Loucy (cell line): ENCODE measurements around the gene ZBTB20.

Experiments
- H2AFZ ChIP-seq: fragments of 200-600 bp; sonication (generic); 2 replicates; pipeline ENCODE4 v1.6.0; 2016; ENCODE audit warnings: antibody characterized with exemption, mild to moderate bottlenecking, low read length, moderate library complexity
- H3F3A ChIP-seq: fragments of 200-600 bp; 2 replicates; pipeline ENCODE4 v1.6.0; 2016; ENCODE audit warnings: antibody characterized with exemption, low read depth, mild to moderate bottlenecking
- H3K27me3 ChIP-seq: fragments of 200-600 bp; sonication (generic); 2 replicates; pipeline ENCODE4 v1.6.1; 2014; ENCODE audit warnings: low read length, mild to moderate bottlenecking; ENCODE audit not compliant: insufficient read depth, poor library complexity, severe bottlenecking
- H3K36me3 ChIP-seq: fragments of 200-600 bp; sonication (generic); 2 replicates; pipeline ENCODE4 v1.6.1; 2016; ENCODE audit warnings: low read length; ENCODE audit not compliant: insufficient read depth
- H3K4me1 ChIP-seq: fragments of 200-600 bp; sonication (generic); 2 replicates; pipeline ENCODE4 v1.5.1; 2014; ENCODE audit warnings: low read length, mild to moderate bottlenecking; ENCODE audit not compliant: insufficient read depth, poor library complexity, severe bottlenecking
- H3K4me2 ChIP-seq: fragments of 200-600 bp; sonication (generic); 2 replicates; pipeline ENCODE4 v1.6.0; 2014; ENCODE audit warnings: antibody characterized with exemption, low read length, low read depth, mild to moderate bottlenecking; ENCODE audit not compliant: poor library complexity, severe bottlenecking
- H3K4me3 ChIP-seq: fragments of 200-600 bp; sonication (generic); 2 replicates; pipeline ENCODE4 v1.5.1; 2014; ENCODE audit warnings: low read length, mild to moderate bottlenecking, mixed read lengths; ENCODE audit not compliant: poor library complexity, severe bottlenecking
- H3K79me2 ChIP-seq: fragments of 200-600 bp; sonication (generic); 2 replicates; pipeline ENCODE4 v1.6.1; 2014; ENCODE audit warnings: low read length; ENCODE audit not compliant: insufficient read depth
- H3K9ac ChIP-seq: fragments of 200-600 bp; sonication (generic); 2 replicates; pipeline ENCODE4 v1.6.0; 2014; ENCODE audit warnings: mild to moderate bottlenecking, low read depth, low read length, moderate library complexity; ENCODE audit not compliant: poor library complexity, severe bottlenecking
- H3K9me2 ChIP-seq: fragments of 200-600 bp; sonication (generic); replicated peaks from 2 replicates; pipeline ENCODE4 v1.6.1; 2016; ENCODE audit warnings: low read depth, low read length, mixed read lengths
- H3K9me3 ChIP-seq: fragments of 200-600 bp; sonication (generic); 2 replicates; pipeline ENCODE4 v1.6.1; 2014; ENCODE audit warnings: mild to moderate bottlenecking, antibody characterized with exemption, low read length, low read depth; ENCODE audit not compliant: insufficient read depth
- H4K20me1 ChIP-seq: fragments of 200-600 bp; sonication (generic); 2 replicates; pipeline ENCODE4 v1.6.0; 2014; ENCODE audit warnings: antibody characterized with exemption, low read length, mild to moderate bottlenecking; ENCODE audit not compliant: insufficient read depth, poor library complexity, severe bottlenecking
- CTCF ChIP-seq: fragments of 200-600 bp; sonication (generic); conservative IDR thresholded peaks from 2 replicates; pipeline ENCODE4 v1.5.1; 2014; ENCODE audit warnings: mild to moderate bottlenecking, antibody characterized with exemption, low read length
- EZH2phosphoT487 ChIP-seq: fragments of 200-600 bp; IDR thresholded peaks from 2 replicates; pipeline ENCODE4 v1.6.1; 2018; ENCODE audit warnings: antibody characterized with exemption, mild to moderate bottlenecking, moderate library complexity, borderline replicate concordance

The ZBTB20 gene

GRCh38 chr3:115120597-115120996 is 26.5 kb downstream of the ZBTB20 start:
- no peaks in the 10 kb centered on the region for H3K79me2 ChIP-seq
- no peaks in the 10 kb centered on the region for H3K36me3 ChIP-seq
- no peak overlapping the region for H3K4me3 ChIP-seq
- H3K27me3 ChIP-seq, result no peaks in the 10 kb centered on the region
- no peaks in the 10 kb centered on the region for H3F3A ChIP-seq
- H4K20me1 ChIP-seq, result no peaks in the 10 kb centered on the region
- TF ChIP-seq EZH2phosphoT487, result no peak
- TF ChIP-seq CTCF, result no peak
- H2AFZ ChIP-seq, result no peak overlapping the region
- H3K9ac ChIP-seq, result no peak overlapping the region
- no peak overlapping the region for H3K4me2 ChIP-seq
- H3K9me3 ChIP-seq, result no peaks in the 10 kb centered on the region
- H3K4me1 ChIP-seq, result peaks cover 6% of the 10 kb centered on the region
- H3K9me2 ChIP-seq, result no peaks in the 10 kb centered on the region

GRCh38 chr3:115113367-115113766 is 33.7 kb downstream of the ZBTB20 start:
- Histone ChIP-seq H3K9me2 (no peaks in the 10 kb centered on the region), H2AFZ (no peak overlapping the region), H3F3A (no peaks in the 10 kb centered on the region), H3K4me3 (no peak overlapping the region), H3K79me2 (no peaks in the 10 kb centered on the region), H3K4me2 (no peak overlapping the region), H4K20me1 (no peaks in the 10 kb centered on the region), H3K9me3 (no peaks in the 10 kb centered on the region), H3K27me3 (no peaks in the 10 kb centered on the region), H3K36me3 (no peaks in the 10 kb centered on the region), H3K9ac (no peak overlapping the region), H3K4me1 (no peaks in the 10 kb centered on the region)
- TF ChIP-seq CTCF (no peak), EZH2phosphoT487 (no peak)

- Histone ChIP-seq H2AFZ (no peak overlapping the region), H3F3A (no peaks in the 10 kb centered on the region), H3K36me3 (no peaks in the 10 kb centered on the region), H4K20me1 (no peaks in the 10 kb centered on the region), H3K27me3 (no peaks in the 10 kb centered on the region), H3K79me2 (no peaks in the 10 kb centered on the region), H3K4me3 (no peak overlapping the region), H3K9me2 (no peaks in the 10 kb centered on the region), H3K4me1 (no peaks in the 10 kb centered on the region), H3K4me2 (no peak overlapping the region), H3K9ac (no peak overlapping the region), H3K9me3 (no peaks in the 10 kb centered on the region)
- no peak for TF ChIP-seq CTCF
- TF ChIP-seq EZH2phosphoT487, result no peak
Measured at GRCh38 chr3:115111632-115112031, 35.5 kb downstream of the ZBTB20 start.
